HL-60 (cell line): ENCODE data around the gene DIMT1.

Source experiments
- DNase-seq, 2 experiments: peaks; one replicate each; pipeline ENCODE4 v3.0.0-alpha.2; 2010 to 2020; ENCODE audit warnings: low read depth in 1 of 2, low spot score in 1 of 2
- H3K27ac ChIP-seq: fragments of 250-450 bp; sonication (Bioruptor Pico); replicated peaks from 2 replicates; pipeline ENCODE4 v1.5.1; 2020; ENCODE audit warnings: mild to moderate bottlenecking, moderate library complexity
- H3K27me3 ChIP-seq: fragments of 250-450 bp; sonication (Bioruptor Pico); 2 replicates; pipeline ENCODE4 v1.5.1; 2021; ENCODE audit warnings: mild to moderate bottlenecking, moderate library complexity; ENCODE audit not compliant: insufficient read depth, poor library complexity, severe bottlenecking
- H3K4me3 ChIP-seq: replicated peaks from 2 replicates; pipeline ENCODE4 v1.5.1; 2011; ENCODE audit warnings: mild to moderate bottlenecking, control low read depth, low read length; ENCODE audit not compliant: insufficient read depth
- GABPA ChIP-seq: IDR thresholded peaks from 2 replicates; pipeline ENCODE4 v1.6.1; 2012; ENCODE audit warnings: low read depth
- POLR2AphosphoS5 ChIP-seq: IDR thresholded peaks from 2 replicates; pipeline ENCODE4 v1.6.1; 2012; ENCODE audit warnings: low read depth
- SPI1 ChIP-seq: IDR thresholded peaks from 2 replicates; pipeline ENCODE4 v1.6.1; 2012; ENCODE audit warnings: low read depth, mild to moderate bottlenecking, borderline replicate concordance
- TF ChIP-seq, protein P1 (sequence below): IDR thresholded peaks from 2 replicates; pipeline ENCODE4 v1.6.1; 2012; ENCODE audit warnings: low read depth; ENCODE audit not compliant: insufficient replicate concordance
- TF ChIP-seq, protein P2 (sequence below): IDR thresholded peaks from one replicate; pipeline ENCODE4 v1.5.1; 2011; ENCODE audit warnings: low read length, control low read depth, inconsistent platforms; ENCODE audit not compliant: insufficient read depth

Gene DIMT1

DNA sequence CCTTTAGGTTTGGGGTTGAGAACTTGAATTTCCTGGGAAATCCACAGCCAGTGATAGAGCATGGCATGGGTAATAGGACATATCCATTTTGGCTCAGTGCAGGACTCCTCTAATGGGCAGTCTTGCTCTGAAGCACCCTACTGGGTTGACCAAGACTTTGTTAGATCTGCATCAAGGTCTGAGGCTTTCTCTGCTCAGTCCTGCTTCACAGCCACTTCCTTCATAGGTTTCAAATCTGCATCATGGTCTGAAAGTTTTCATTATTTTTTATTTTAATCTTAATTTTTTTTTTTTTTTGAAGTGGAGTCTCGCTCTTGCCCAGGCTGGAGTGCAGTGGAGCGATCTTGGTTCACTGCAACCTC, 61.2 kb downstream of the DIMT1 start:
- no peak for DNase-seq
- Histone ChIP-seq H3K4me3 (no peak overlapping the region), H3K27me3 (no peaks in the 10 kb centered on the region), H3K27ac (no peak overlapping the region)
- TF ChIP-seq, protein P1, sequence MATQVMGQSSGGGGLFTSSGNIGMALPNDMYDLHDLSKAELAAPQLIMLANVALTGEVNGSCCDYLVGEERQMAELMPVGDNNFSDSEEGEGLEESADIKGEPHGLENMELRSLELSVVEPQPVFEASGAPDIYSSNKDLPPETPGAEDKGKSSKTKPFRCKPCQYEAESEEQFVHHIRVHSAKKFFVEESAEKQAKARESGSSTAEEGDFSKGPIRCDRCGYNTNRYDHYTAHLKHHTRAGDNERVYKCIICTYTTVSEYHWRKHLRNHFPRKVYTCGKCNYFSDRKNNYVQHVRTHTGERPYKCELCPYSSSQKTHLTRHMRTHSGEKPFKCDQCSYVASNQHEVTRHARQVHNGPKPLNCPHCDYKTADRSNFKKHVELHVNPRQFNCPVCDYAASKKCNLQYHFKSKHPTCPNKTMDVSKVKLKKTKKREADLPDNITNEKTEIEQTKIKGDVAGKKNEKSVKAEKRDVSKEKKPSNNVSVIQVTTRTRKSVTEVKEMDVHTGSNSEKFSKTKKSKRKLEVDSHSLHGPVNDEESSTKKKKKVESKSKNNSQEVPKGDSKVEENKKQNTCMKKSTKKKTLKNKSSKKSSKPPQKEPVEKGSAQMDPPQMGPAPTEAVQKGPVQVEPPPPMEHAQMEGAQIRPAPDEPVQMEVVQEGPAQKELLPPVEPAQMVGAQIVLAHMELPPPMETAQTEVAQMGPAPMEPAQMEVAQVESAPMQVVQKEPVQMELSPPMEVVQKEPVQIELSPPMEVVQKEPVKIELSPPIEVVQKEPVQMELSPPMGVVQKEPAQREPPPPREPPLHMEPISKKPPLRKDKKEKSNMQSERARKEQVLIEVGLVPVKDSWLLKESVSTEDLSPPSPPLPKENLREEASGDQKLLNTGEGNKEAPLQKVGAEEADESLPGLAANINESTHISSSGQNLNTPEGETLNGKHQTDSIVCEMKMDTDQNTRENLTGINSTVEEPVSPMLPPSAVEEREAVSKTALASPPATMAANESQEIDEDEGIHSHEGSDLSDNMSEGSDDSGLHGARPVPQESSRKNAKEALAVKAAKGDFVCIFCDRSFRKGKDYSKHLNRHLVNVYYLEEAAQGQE, result no peak
- no peak for TF ChIP-seq POLR2AphosphoS5
- no peak for TF ChIP-seq SPI1
- TF ChIP-seq, protein P2, sequence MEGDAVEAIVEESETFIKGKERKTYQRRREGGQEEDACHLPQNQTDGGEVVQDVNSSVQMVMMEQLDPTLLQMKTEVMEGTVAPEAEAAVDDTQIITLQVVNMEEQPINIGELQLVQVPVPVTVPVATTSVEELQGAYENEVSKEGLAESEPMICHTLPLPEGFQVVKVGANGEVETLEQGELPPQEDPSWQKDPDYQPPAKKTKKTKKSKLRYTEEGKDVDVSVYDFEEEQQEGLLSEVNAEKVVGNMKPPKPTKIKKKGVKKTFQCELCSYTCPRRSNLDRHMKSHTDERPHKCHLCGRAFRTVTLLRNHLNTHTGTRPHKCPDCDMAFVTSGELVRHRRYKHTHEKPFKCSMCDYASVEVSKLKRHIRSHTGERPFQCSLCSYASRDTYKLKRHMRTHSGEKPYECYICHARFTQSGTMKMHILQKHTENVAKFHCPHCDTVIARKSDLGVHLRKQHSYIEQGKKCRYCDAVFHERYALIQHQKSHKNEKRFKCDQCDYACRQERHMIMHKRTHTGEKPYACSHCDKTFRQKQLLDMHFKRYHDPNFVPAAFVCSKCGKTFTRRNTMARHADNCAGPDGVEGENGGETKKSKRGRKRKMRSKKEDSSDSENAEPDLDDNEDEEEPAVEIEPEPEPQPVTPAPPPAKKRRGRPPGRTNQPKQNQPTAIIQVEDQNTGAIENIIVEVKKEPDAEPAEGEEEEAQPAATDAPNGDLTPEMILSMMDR, result no peak
- no peak for TF ChIP-seq GABPA

DNA sequence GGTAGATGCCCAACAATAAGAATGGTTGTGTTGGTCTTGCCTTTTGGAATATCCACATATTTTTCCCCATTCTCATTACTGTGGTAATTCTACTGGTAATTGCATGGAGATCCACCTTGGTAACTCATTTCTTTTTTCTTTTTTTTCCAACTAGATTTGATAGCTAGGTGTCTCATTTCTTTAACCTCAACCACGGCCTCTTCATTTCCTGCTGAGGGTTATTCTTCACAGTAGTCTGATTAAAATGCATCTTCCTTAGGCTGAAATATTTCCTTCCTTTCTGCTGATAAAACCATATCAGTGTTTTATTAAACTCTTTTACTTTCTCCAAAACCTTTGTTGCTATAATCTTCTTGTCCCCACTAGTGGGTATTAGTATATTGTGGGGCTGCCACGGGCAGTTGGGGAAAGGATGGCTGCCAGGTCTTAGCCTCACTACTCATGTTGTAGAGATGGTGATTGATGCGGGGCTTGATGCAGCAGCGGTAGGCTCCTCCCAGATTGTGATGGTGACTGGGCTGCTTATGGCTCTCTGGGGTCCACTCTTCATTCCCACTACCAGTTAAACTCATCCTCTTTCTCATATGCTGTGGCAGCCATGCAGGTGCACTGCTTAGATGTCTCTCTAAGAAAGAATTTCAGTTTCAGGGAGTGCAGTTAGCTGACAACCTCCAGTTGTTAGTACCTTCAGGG, 61.8 kb downstream of the DIMT1 start:
- Histone ChIP-seq H3K4me3 (no peak overlapping the region), H3K27me3 (no peaks in the 10 kb centered on the region), H3K27ac (no peak overlapping the region)
- DNase-seq, result no peak
- no peak for TF ChIP-seq POLR2AphosphoS5
- TF ChIP-seq, protein P2, result no peak
- TF ChIP-seq GABPA, result no peak
- TF ChIP-seq, protein P1, result no peak
- no peak for TF ChIP-seq SPI1

DNA sequence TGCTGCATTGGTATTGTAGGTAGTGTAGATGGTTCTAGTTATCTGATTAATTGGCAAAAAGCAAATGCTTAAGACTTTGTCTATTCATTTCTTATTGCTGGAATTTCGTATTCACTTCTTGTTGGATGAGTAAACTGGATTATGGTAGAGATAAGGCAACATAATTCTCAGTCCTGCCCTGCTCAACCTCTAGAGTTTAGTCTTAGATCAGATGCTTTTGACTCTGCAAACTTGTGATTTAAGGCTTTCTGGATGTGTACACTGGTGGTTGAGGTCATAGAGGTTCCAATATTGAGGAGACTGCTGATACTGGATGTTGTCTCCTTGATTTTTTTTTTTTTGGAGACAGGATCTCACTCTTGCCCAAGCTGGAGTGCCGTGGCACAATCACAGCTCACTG, 62.7 kb downstream of the DIMT1 start:
- TF ChIP-seq GABPA (no peak), SPI1 (no peak), POLR2AphosphoS5 (no peak)
- TF ChIP-seq, protein P2, result no peak
- TF ChIP-seq, protein P1, result no peak
- no peak overlapping the region for H3K27ac ChIP-seq
- H3K4me3 ChIP-seq, result no peak overlapping the region
- DNase-seq, result no peak
- no peaks in the 10 kb centered on the region for H3K27me3 ChIP-seq
